ENCODE results near the gene MANF.
"Not testable (repeated sequence)": the region's sequence is repeated elsewhere in the genome, so short reads cannot be mapped to it uniquely, and the experiment has no call there.

MANF gene

DNA sequence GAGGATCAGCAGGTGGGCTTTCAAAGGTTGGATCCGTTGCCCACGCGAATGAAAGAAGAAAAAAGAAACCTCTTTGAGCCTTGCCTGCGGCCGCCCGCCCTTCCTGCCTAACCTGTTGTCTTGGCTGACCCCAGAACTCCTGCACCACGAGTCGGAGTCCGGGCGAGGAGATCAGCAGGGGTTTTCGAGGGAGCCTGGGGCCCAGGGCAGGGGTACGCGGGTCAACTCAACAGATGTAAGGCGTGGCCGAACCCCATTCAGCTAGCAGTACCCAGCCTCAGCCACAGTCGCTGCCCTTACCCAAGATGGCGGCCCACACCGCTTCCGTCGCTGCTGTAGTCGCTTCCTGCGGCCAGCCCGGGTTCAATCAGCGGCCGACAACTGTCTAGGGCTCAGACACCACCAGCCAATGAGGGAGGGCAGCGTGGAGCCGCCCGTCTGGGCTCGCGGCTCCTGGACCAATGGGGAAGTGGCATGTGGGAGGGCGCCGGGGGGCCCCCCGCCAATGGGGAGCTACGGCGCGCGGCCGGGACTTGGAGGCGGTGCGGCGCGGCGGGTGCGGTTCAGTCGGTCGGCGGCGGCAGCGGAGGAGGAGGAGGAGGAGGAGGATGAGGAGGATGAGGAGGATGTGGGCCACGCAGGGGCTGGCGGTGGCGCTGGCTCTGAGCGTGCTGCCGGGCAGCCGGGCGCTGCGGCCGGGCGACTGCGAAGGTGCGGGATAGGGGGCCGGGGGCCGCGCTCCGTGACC is at the start of gene MANF:
TSS of gene MANF (plus strand) at position 566 of the 748 bp plus-strand sequence. CDS start at position 618, 52 bp downstream.
- DNase-seq (ENCODE audit: low read depth), result peak; percentile 94

DNA sequence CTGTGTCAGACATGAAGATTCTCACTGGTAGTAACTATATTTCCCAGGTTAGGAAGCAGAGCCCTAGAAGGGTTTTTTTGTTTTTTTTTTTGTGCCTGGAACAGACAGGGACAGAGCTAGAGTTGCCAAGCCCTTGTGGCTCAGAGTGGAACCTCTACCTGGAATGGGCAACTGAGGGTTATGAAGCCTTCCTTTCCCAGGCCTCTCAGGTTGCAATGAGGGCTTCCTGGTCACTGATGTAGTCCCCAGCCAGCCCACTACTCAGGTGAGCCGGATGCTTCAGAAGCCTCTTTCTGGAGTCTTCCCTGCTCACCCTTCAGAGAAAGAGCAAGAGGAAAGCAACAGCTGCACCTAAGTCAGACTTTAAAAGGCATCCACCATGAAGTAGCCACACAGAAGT is 48.8 kb upstream of the MANF start:
- no peak for DNase-seq (ENCODE audit: low read depth)

DNA sequence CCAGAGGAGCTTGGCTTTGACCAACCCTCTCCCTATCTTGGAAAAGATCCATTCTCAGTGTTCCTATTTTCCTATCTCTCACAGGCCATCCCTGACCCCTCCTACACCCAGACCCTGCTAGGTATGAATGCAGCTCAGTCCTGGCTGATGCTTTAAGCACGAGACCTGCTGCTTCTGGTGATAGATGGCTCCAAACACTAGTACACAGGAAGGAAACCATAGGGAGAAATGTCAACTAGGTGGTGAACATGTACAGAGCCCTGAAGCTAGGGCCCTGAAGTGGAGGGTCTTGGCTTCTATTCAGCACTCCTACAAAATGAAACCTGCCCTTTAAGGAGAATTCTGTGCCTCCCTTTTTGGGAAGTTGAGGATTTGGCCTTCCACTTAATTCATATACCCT is 47.4 kb upstream of the MANF start:
- DNase-seq (ENCODE audit: low read depth), result no peak

DNA sequence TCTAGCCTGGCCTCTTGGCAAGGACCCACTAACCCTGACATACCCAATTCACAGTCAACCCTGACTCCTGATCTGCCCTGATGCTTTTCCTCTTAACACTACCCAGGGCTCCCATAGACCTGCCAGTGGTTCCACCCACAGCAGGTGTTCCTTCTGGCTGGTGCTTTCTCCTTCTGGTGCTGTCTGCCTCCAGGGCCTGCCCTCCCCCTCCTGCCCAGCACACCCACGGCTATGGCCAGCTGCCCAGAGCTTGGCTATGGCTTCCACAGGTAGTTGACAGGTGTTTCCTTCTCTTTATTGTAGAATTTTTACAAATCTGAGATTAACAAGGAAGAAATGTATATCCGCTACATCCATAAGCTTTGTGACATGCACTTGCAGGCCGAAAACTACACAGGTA is 46.5 kb upstream of the MANF start:
- DNase-seq (ENCODE audit: low read depth), result no peak

DNA sequence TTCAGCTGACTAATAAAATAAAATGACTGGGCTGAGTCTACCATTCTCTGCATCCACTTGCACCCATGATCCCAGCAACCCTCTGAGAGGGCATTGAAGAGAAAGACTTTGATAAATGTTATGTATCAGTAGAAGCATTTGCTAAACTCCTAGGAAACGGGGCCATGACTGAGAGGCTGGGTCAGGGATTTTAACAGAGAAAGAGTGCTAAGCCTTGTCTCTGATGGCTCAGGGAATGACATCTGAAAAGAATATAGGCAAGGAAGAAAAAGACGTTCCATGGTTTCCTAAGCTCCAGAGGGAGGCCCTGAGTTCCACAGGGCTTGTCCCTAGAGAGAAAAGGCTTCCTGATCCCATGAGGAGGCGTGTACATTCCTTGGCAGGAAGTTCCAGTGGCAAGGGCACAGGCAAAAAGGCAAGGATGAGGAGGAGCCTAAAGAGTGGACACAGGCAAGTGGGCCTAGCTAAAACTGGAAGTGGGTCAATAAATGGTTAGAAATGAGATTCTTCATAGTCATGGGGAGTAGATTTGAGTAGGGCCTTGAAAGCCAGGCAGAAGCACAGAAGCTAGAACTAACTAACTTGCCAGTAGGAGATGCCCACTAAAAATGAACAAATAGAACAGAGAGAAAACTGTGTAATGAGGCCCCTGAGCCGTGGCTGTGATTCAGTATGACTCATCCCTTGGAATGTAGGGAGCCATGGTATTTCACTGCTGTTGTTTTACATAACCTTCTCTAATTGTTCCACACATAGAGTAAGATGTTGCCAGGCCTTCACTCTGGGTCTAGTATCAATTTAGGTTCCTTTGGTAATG is 44.9 kb upstream of the MANF start:
- DNase-seq (ENCODE audit: low read depth), result peak; percentile 91

DNA sequence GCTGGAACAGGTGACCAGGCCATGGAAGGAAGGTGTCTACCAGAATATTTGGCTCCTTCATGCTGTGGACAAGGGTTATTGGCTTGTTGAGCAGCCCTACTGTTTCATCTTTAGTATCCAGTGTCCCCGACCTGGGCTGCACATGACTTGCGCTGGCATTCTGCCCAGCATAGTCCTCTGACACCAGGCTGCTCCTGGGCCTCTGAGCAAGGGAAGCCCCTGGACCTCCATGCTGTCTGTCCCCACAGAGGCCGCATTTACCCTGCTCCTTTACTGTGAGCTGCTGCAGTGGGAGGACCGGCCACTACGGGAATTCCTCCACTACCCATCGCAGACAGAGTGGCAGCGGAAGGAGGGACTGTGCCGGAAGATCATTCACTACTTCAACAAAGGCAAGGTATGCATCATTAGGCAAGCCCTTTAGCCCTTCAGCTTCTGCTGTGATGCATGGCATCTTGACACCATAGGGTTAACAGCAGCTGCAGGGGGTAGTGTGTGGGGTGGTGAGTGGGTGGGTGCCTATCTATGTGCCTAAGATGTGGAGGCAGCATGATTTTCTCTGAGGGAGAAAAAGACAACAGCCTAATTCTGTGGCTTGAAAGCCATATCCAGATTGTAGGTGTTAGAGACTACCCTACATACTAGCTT is 44.0 kb upstream of the MANF start:
- DNase-seq (ENCODE audit: low read depth), result no peak

DNA sequence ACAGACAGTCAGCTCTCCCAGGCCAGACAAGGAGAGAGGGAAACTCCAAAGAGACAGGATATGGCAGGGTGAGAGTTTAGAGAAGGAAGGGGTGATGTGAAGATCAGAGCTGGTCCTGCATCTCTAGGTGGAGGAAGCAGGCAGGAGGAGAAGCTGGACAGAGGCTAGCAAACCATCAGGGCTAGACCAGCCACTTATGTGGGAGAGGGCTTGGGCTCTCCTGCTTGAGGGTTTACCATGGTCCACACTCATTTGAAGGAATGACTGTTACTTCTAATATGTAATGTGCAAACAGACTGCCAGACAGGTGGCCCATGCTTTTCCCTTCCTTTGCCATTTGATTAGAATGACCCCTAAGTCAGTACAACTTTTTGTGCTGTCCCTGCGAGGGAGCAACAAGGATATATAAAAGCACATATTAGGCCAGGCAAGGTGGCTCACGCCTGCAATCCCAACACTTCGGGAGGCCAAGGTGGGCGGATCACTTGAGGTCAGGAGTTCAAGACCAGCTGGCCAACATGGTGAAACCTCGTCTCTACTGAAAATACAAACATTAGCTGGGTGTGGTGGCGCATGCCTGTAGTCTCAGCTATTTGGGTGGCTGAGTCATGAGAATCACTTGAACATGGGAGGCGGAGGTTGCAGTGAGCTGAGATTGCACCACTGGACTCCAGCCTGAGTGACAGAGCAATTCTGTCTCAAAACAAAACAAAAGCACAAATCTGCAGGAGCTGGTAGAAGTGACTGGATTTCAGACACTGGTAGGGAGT is 41.0 kb upstream of the MANF start:
- DNase-seq (ENCODE audit: low read depth), result peak; percentile 68

DNA sequence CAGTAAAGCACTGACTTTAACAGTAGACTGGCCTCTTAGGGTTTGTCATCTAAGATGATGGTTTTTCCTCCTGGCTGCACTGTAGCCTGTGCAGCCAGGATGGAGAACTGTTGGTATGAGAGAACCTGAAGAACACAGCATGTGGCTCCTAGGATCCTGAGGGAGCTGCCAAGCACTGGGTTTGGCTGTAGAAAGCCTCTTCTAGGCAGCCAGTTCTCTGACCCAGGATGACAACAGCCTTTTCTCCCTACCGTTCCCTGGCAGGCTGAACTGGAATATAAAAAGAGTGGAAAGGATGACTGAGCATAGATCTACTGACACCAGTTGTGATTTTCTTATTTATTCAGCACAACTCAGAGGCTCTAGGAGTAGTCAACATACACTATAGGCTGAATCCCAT is 34.3 kb upstream of the MANF start:
- no peak for DNase-seq (ENCODE audit: low read depth)

DNA sequence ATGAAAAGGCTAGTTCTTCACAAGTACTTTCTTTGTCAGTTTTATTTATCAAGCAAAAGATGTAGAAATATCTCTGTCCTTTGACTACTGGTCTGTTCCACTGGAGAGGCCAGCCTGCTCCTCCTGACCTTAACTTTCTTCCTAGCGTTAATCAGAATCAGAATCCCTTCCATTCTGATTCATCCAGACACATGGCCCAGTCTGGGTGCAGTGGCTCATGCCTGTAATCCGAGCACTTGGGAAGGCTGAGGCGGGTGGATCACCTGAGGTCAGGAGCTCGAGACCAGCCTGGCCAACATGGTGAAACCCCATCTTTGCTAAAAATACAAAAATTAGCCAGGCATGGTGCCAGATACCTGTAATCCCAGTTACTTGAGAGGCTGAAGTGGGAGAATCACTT is 32.0 kb upstream of the MANF start:
- DNase-seq (ENCODE audit: low read depth), result no peak

DNA sequence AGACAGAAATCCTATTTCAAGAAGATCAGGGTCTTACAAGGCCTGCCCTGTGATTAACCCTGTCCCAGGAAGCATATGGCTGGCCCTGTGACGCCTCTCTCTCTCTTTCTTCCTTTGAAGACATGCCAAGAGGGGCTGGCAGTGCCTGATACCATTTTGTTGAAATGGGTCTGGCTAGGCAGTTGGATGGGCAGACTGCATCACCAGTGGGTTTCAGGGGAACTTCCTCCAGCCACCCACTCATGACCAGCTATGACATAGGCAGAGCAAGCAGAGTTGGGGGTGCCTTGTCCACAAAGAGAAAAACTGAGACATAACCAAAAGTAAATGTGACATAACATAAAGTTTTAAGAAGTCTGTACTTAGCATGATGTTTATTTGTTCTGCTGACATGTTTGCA is 31.4 kb upstream of the MANF start:
- DNase-seq (ENCODE audit: low read depth), result no peak

DNA sequence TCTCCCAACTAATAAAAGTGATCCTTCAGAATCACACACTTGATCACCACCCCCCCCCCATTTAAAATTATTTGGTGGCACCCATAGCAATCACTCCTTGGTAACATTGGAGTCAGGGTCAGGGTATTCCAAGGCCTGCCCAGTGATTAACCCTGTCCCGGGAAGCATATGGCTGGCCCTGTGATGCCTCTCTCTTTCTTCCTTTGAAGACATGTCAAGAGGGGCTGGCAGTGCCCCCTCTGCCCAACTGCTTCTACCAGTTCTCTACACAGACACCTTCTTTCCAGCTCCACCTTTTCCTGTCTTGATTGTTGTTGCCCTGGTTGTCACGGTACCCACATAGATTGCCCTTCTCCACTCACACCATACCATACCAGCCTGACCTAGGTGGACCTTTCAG is 30.9 kb upstream of the MANF start:
- DNase-seq (ENCODE audit: low read depth), result no peak

DNA sequence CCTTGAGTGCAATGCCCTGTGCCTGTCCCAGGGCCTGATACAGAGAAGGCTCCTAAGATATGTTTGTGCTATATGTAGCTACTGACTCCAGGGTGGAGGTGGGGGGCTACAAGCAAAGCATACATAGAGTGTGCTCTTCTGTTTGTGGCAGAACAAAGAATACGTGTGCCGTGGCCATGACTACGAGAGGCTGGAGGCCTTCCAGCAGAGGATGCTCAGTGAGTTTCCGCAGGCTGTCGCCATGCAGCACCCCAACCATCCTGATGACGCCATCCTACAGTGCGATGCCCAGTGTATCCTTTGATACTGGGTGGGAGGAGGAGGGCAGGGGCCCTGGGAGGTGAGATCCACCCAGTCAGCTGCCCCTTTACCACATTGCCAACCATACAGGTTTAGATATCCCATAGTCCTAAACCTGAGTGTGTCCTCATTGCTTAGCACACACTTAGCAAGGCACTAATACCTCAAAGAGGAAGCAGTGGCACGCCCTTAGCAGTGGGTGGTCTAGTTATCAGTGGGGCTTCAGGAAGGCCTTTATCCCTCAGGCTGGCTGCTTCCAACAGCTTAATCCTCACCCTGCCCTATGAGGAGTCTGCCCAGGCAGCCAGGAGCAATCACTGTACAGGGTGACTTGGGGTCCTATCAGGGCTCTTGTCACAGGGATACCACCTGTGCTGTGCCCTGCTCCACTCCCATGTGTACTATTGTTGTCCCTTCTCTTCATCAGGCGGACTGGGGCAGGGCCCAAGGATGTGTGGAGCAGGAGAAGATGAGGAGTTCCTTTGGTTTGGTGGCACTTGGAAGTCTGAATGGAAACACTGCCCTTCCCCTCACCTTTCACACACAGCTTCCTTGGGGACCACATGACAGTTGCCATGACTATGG is 30.1 kb upstream of the MANF start:
- no peak for DNase-seq (ENCODE audit: low read depth)

DNA sequence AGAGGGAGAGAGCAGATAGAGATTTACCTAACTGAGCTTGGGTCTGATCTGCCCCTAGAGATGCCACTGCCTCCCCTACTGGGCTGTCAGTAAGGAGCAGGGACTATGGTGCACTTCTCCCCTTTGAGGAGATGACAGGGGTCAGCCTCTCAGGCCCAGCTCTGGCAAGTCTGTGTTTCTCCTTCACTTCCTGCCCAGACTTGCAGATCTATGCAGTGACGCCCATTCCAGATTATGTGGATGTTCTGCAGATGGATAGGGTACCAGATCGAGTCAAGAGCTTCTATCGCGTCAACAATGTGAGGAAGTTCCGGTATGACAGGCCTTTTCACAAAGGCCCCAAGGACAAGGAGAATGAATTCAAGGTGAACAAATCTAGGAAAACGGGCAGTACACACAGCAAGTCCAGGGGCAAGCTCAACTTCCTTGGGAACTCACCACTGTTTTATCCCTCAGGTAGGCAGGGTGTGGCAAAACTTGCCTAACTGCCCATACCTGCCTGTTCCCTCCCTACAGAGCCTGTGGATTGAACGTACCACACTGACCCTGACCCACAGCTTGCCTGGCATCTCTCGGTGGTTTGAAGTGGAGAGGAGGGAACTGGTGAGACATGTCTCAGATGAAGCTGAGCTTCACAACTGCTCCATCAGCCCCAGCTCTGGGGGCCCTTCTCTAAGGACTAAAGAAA is 29.1 kb upstream of the MANF start:
- DNase-seq (ENCODE audit: low read depth), result no peak

DNA sequence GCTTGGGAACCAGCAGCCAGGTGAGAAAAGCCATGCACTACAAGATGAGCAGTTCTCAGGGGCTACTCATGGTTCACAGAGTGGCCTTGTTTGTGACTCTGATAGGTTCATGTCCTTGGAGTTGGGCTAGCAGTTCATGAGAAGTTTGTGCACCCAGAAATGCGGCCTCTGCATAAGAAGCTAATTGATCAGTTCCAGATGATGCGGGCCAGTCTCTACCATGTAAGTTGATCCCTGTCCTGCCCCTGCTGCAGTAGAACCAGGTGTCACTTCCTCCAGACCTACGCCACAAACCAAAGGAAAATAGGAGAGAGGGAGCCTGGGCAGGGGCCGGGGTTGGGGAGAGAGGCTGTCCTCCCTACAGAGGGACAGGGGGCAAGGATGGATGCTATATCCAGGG is 27.2 kb upstream of the MANF start:
- DNase-seq (ENCODE audit: low read depth), result no peak

DNA sequence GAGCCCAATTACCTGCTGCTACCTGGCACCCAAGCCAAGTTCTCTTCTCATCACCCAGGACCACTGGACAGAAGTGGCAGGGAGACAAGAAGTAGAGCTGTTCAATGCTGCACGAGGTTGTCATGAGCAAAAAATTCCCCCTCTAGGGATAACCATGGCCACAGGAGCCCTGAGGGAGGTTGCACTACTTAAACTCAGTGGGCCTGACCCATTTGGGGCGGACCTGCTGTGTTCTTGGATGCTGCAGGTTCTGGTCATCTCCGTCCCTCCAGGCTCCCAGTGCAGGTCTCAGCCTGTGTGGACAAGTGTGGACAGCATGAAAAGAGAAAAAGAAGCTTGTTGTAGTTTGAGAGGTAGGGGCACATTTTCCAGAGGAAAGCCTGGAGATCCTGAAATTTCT is 26.1 kb upstream of the MANF start:
- DNase-seq (ENCODE audit: low read depth), result no peak

DNA sequence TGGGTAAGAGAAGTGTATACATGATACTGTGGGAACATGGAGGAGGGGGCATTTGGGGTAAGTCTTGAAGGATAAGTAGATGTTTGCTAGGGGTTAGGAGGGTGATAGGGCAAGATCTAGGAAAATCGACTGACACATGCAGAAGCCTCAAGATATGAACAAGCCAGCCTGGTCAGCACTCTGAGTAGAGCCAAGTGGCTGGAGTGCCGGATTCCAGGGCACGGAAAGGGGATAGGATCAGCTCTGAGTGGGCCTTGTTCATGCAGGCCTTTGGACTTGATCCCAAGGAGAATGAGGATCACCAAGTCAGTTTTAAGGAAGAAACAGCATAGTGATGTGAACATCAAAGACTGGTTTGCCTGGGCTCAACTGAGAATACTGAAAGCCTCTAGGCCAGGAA is 24.3 kb upstream of the MANF start:
- DNase-seq (ENCODE audit: low read depth), result no peak

DNA sequence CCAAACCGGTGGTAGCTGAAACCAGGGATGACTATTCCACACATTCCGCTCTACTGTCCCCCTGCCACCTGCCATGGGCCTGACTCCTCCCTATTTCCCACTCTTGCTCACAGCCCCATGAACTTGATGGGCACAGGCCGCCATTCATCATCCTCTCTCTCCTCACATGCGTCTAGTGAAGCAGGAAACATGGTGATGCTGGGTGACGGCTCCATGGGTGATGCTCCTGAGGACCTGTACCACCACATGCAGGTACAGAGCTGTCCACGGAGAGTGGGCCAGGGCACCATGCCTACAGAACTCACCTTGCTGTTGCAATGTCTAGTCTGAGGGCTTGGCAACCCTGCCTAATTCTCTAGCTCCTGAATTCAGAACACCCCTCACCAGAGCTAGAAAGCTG is 23.3 kb upstream of the MANF start:
- no peak for DNase-seq (ENCODE audit: low read depth)

DNA sequence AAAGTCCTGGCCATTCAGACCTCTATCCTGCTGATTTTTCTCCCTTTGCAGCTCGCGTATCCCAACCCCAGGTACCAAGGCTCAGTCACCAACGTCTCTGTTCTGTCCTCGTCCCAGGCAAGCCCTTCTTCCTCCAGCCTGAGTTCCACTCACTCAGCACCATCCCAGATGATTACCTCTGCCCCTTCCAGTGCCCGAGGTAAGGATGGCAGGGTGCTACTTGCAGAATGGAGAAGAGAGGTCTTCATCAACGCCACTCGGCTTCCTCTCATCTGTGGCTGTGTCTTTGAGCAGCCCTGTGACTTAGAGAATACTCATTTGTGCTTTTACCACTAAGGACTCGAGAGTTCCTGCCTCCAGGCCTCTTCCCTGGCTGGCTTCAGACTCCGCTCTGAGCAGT is 22.6 kb upstream of the MANF start:
- no peak for DNase-seq (ENCODE audit: low read depth)

DNA sequence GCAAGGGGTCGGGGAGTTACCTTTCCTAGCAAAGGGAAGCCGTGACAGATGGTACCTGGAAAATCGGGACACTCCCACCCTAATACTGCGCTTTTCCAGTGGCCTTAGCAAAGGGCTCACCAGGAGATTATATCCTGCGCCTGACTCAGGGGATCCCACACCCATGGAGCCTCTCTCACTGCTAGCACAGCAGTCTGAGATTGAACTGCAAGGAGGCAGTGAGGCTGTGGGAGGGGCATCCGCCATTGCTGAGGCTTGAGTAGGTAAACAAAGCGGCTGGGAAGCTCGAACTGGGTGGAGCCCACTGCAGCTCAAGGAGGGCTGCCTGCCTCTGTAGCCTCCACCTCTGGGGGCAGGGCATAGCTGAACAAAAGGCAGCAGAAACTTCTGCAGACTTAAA is 16.8 kb upstream of the MANF start:
- DNase-seq (ENCODE audit: low read depth), result not testable (repeated sequence)

DNA sequence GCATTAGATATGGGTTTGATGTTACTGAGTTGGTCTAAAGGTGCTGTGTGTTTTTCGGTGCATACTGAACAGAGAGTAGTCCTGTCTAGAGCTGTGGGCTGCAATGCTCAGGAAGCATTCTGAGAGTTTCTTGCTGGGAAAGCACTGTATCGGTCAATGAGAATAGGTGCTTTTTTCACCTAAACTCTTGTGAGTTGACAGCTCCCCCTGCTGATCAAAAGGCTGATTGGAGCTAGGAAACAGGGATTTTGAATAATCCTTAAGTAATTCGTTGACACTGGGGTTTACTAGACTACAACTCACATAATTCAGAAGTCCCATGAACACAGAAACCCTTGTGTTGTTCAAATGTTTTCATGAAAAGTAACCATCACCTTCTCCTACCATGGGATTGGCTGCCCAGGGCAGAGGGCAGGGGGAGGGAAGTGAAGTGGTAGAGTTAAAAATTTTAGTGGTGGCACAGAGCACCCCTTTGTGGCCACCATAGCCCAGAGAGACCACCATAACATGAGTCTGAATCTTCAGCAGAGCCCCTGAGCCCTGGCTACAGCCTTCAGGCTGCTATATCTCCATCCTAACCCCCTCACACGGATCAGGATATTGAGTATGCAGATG is 13.0 kb upstream of the MANF start:
- peak; percentile 71 for DNase-seq (ENCODE audit: low read depth)
